PC-9 (cell line): ENCODE measurements around the gene CD38.

Experiments used
- EZH2 ChIP-seq: fragments of 200-600 bp; sonication (generic); IDR thresholded peaks from 2 replicates; pipeline ENCODE4 v1.8.0; 2017; ENCODE audit warnings: antibody characterized with exemption, low read depth
- TF ChIP-seq, protein P1 (sequence below): fragments of 200-600 bp; sonication (generic); conservative IDR thresholded peaks from 2 replicates; pipeline ENCODE4 v1.6.1; 2017; ENCODE audit warnings: mixed run types, antibody characterized with exemption, mild to moderate bottlenecking, moderate library complexity

DNA sequence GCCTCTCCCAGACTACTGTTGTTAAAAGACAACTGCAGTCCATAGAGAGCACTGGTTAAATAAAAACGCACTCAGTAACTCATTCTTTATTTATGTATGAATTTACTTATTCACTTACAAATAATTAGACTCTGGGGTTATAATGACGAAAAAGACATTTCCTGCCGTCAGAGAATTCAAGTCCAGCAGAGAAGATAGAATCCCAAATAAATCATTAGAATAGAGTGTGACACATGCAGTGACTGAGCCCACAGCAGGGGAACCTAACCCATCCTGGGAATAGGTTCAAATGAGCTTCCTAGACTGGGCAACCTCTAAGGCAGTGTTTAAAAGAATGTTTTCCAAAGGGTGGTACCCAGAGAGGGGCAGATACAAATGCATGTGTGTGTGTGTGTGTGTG is 106.5 kb downstream of the CD38 start:
- TF ChIP-seq EZH2 = no peak
- TF ChIP-seq, protein P1, sequence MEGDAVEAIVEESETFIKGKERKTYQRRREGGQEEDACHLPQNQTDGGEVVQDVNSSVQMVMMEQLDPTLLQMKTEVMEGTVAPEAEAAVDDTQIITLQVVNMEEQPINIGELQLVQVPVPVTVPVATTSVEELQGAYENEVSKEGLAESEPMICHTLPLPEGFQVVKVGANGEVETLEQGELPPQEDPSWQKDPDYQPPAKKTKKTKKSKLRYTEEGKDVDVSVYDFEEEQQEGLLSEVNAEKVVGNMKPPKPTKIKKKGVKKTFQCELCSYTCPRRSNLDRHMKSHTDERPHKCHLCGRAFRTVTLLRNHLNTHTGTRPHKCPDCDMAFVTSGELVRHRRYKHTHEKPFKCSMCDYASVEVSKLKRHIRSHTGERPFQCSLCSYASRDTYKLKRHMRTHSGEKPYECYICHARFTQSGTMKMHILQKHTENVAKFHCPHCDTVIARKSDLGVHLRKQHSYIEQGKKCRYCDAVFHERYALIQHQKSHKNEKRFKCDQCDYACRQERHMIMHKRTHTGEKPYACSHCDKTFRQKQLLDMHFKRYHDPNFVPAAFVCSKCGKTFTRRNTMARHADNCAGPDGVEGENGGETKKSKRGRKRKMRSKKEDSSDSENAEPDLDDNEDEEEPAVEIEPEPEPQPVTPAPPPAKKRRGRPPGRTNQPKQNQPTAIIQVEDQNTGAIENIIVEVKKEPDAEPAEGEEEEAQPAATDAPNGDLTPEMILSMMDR = no peak
